GM10248 (cell line): ENCODE measurements around the gene PRR15L.
"Not testable (repeated sequence)": the region's sequence is repeated elsewhere in the genome, so short reads cannot be mapped to it uniquely, and the experiment has no call there.

ENCODE experiments used
- CTCF ChIA-PET: fragments of 300-600 bp; sonication (Branson Sonifier 250); formaldehyde crosslinking; extraction: SDS; loops from one replicate; lab custom pipeline; 2021; ENCODE audit warnings: antibody characterized with exemption; lab: Yijun Ruan, JAX
- POLR2A ChIA-PET: fragments of 350-650 bp; sonication (Branson Sonifier 250); formaldehyde crosslinking; extraction: SDS; loops from one replicate; lab custom pipeline; 2020; ENCODE audit warnings: antibody characterized with exemption; lab: Yijun Ruan, JAX
- DNase-seq: peaks from one replicate; pipeline ENCODE4 v3.0.0; 2012; ENCODE audit errors: extremely low spot score
- CTCF ChIP-seq: IDR thresholded peaks from 2 replicates; pipeline ENCODE4 v1.5.1; 2012; ENCODE audit warnings: mild to moderate bottlenecking, low read depth; ENCODE audit errors: extremely low read depth, missing control alignments, control extremely low read depth

Gene PRR15L

GRCh38 chr17:47937941-47938340 lies 19.7 kb downstream of the PRR15L start:
- ChIA-PET POLR2A (no interaction called here), CTCF (interaction anchor here (0.7 to 32.0 kb wide), 4 partner anchors 11 to 80 kb away, joined by 3 to 584 read pairs (median 205); partner anchors contain the start of genes CDK5RAP3, PNPO and PRR15L)
- no peak for TF ChIP-seq CTCF
- DNase-seq = no peak

DNA sequence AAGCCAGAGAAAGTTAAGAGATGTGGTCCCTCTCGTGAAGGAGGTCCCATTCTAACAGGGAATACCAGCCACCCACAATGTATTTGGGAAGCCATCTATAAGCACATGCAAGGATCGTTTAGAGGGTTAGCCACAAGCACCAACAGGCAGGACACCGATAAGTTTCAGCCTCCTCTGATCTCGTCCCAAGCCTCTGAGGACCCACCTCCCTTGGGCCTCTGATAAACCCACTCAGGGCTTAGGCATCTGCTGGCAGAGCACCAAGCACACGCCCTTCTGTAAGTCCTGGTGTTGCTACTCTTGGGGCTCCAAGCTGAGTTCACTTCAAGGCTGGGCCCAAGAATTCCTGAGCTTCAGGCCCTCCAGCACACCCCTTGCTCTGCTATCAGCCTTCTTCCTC lies 21.7 kb downstream of the PRR15L start:
- no peak for DNase-seq
- ChIA-PET POLR2A (no interaction called here), CTCF (interaction anchor here (0.9 to 32.0 kb wide), 7 partner anchors 13 to 95 kb away, joined by 3 to 407 read pairs (median 3); partner anchors contain the start of genes PNPO, PRR15L and SCRN2)
- no peak for TF ChIP-seq CTCF

GRCh38 chr17:47935468-47935867 lies 22.2 kb downstream of the PRR15L start:
- DNase-seq, POLR2A ChIA-PET: not testable (repeated sequence)
- CTCF ChIA-PET = interaction anchor here (0.9 to 32.0 kb wide), 5 partner anchors 13 to 94 kb away, joined by 3 to 407 read pairs (median 3); partner anchors contain the start of genes PNPO, PRR15L and SCRN2

GRCh38 chr17:47934856-47935255 lies 22.8 kb downstream of the PRR15L start:
- TF ChIP-seq CTCF = no peak
- POLR2A ChIA-PET = no interaction called here
- no peak for DNase-seq
- CTCF ChIA-PET = interaction anchor here (0.9 to 32.0 kb wide), 2 partner anchors 14 to 80 kb away, joined by 3 to 407 read pairs; partner anchors contain the start of genes PNPO and PRR15L

DNA sequence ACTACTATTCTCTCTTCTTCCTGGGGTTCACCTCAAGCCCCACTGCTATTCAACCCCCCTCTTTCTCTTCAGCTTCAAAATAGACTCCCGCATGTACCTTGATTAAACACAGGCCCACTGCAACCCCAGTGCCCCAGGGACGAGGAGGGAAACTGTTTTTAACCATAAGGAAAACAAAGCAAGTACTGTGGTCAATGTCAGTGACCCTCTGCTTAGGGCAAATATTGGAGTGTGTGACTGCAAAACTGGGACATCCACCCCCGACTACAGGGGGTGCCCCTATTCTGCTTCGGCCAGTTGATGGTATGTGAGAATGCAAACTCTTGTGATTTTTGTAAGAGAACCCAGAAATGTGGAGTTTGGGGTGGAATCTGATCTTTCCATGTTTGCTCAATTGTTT lies 25.8 kb downstream of the PRR15L start:
- ChIA-PET CTCF (interaction anchor here (1.2 to 32.0 kb wide), 2 partner anchors 17 to 91 kb away, joined by 3 to 407 read pairs; partner anchors contain the start of genes PNPO, PRR15L and SCRN2), POLR2A (no interaction called here)
- no peak for TF ChIP-seq CTCF

GRCh38 chr17:47929218-47930000 lies 28.3 kb downstream of the PRR15L start:
- TF ChIP-seq CTCF = no peak
- CTCF ChIA-PET = interaction anchor here (1.1 to 32.0 kb wide), 7 partner anchors 9 to 88 kb away, joined by 3 to 407 read pairs (median 4); partner anchors contain the start of genes PNPO, PRR15L and SCRN2
- POLR2A ChIA-PET = interaction anchor here (0.9 kb wide), 1 partner anchor 34 kb away, joined by 3 read pairs; no protein-coding TSS in a partner anchor
- DNase-seq = no peak

More for the DNA sequence above, 25.8 kb downstream of the PRR15L start:
- DNase-seq = no peak
